CD4-positive, CD25-positive, alpha-beta regulatory T cell (primary cell): Measurements from ENCODE around the gene S100PBP. TPM values are rescaled to one million over a fixed set of nuclear protein-coding genes. Genes with fewer than 3 reads are reported as not detected.

Experiments
- ATAC-seq, 2 donors: fragments of 150-1000 bp; cut with Tn5 transposase; one replicate each; pipeline ENCODE4 v1.10.0; 2021; ENCODE audit warnings: low read depth in 2 of 2, moderate number of reproducible peaks in 2 of 2, moderate library complexity in 1 of 2
- DNase-seq, 3 donors: peaks; one replicate each; pipeline versions ENCODE4 v3.0.0 to v3.0.0-alpha.2; 2012 to 2022; ENCODE audit warnings: mixed read lengths in 1 of 3
- H3K27ac ChIP-seq: one replicate; pipeline ENCODE4 v1.7.0; 2013; ENCODE audit warnings: mild to moderate bottlenecking, low read length; ENCODE audit not compliant: insufficient read depth, poor library complexity, severe bottlenecking
- H3K27me3 ChIP-seq: one replicate; pipeline ENCODE4 v1.7.0; 2013; ENCODE audit warnings: low read length; ENCODE audit not compliant: control insufficient read depth, insufficient read depth
- H3K36me3 ChIP-seq: one replicate; pipeline ENCODE4 v1.7.0; 2013; ENCODE audit warnings: mild to moderate bottlenecking, low read length, moderate library complexity; ENCODE audit not compliant: control insufficient read depth, insufficient read depth
- H3K4me1 ChIP-seq: 2 replicates; pipeline ENCODE4 v1.7.0; 2013; ENCODE audit warnings: mild to moderate bottlenecking, low read length; ENCODE audit not compliant: insufficient read depth, control insufficient read depth, poor library complexity, severe bottlenecking
- H3K4me3 ChIP-seq: one replicate; pipeline ENCODE4 v1.7.0; 2013; ENCODE audit warnings: low read depth, mild to moderate bottlenecking, low read length, moderate library complexity
- H3K9me3 ChIP-seq, 2 experiments: 1 replicate in 1 of 2; 2 replicates in 1 of 2; pipeline ENCODE4 v1.7.0; 2013; ENCODE audit warnings: low read length in 2 of 2, mild to moderate bottlenecking in 1 of 2, moderate library complexity in 1 of 2; ENCODE audit not compliant: control insufficient read depth in 2 of 2
- H3K27ac Mint-ChIP-seq, 3 donors: one replicate each; pipeline ENCODE4 v1.8.0; 2020 to 2022; ENCODE audit warnings: mild to moderate bottlenecking in 3 of 3, mixed read lengths in 3 of 3, moderate library complexity in 2 of 3
- H3K27me3 Mint-ChIP-seq: one replicate; pipeline ENCODE4 v1.8.0; 2022; ENCODE audit warnings: mild to moderate bottlenecking, mixed read lengths
- H3K36me3 Mint-ChIP-seq: one replicate; pipeline ENCODE4 v1.8.0; 2020; ENCODE audit warnings: mixed read lengths
- H3K4me1 Mint-ChIP-seq, 4 donors: one replicate each; pipeline ENCODE4 v1.8.0; 2020 to 2022; ENCODE audit warnings: mixed read lengths in 4 of 4, mild to moderate bottlenecking in 1 of 4
- H3K4me3 Mint-ChIP-seq, 4 donors: one replicate each; pipeline ENCODE4 v1.8.0; 2020 to 2022; ENCODE audit warnings: mild to moderate bottlenecking in 4 of 4, mixed read lengths in 4 of 4, moderate library complexity in 3 of 4
- H3K9me3 Mint-ChIP-seq, 7 donors: one replicate each; pipeline ENCODE4 v1.8.0; 2020 to 2022; ENCODE audit warnings: mixed read lengths in 7 of 7, mild to moderate bottlenecking in 3 of 7, moderate library complexity in 2 of 7
- polyA plus RNA-seq, 4 donors: library from polyadenylated mRNA; unstranded; fragments of 300-500 nt; fragmentation: Illumina TruSeq; gene quantifications; one replicate each; pipeline ENCODE4 v1.2.3, GENCODE V29; 2021
- total RNA-seq: library from RNA; stranded (reverse); gene quantifications from one replicate; pipeline ENCODE4 v1.2.3, GENCODE V29; 2022

S100PBP gene
- total and polyA plus RNA-seq, 5 donors from 2014 or later: 11.5 to 55.1 (median 12.3) TPM

GRCh38 chr1:32898056-32898455 is 80.6 kb downstream of the S100PBP start:
- no peak overlapping the region for H3K4me3 Mint-ChIP-seq
- peaks cover 78% of the 10 kb centered on the region for H3K27me3 Mint-ChIP-seq
- H3K4me1 ChIP-seq: peaks cover 20% of the 10 kb centered on the region
- no peaks in the 10 kb centered on the region for H3K9me3 ChIP-seq
- no peaks in the 10 kb centered on the region for H3K9me3 Mint-ChIP-seq
- no peak overlapping the region for H3K27ac Mint-ChIP-seq
- H3K27ac ChIP-seq: no peak overlapping the region
- ATAC-seq (no peak), DNase-seq (no peak)
- no peak overlapping the region for H3K4me3 ChIP-seq
- no peaks in the 10 kb centered on the region for H3K36me3 ChIP-seq
- no peaks in the 10 kb centered on the region for H3K36me3 Mint-ChIP-seq
- H3K27me3 ChIP-seq: peaks cover 11% of the 10 kb centered on the region
- peaks cover 0 to 15% (median 6%) of the 10 kb centered on the region in 4 donors for H3K4me1 Mint-ChIP-seq

DNA sequence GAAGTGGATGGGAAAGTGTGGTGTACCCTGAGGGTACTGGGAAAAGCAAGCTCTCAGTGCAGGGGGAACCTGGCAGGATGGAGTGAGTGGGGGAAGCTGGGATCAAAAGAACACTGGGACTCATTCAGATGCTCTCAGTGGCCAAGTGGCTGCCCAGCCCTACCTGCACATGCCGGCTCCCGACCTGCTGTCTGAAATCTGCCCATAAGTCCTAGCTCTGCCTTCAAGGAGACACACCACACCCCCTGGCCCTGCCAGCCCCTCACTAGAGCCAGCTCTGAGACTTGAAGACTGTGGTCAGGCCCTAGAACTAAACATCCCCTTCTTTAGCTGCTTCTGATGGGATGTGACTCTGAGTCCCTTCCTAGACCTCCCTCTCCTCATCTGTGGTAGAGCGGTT is 81.5 kb downstream of the S100PBP start:
- no peaks in the 10 kb centered on the region for H3K9me3 Mint-ChIP-seq
- Histone ChIP-seq H3K9me3 (no peaks in the 10 kb centered on the region), H3K4me3 (no peak overlapping the region), H3K27ac (no peak overlapping the region), H3K27me3 (peaks cover 11% of the 10 kb centered on the region), H3K36me3 (no peaks in the 10 kb centered on the region), H3K4me1 (peaks cover 11% of the 10 kb centered on the region)
- peaks cover 80% of the 10 kb centered on the region for H3K27me3 Mint-ChIP-seq
- H3K36me3 Mint-ChIP-seq: no peaks in the 10 kb centered on the region
- H3K27ac Mint-ChIP-seq: no peak overlapping the region
- peaks cover 0 to 12% (median 5%) of the 10 kb centered on the region in 4 donors for H3K4me1 Mint-ChIP-seq
- H3K4me3 Mint-ChIP-seq: peak overlapping the region in 1 of 4 donors; percentile 61
- ATAC-seq (no peak), DNase-seq (no peak)

DNA sequence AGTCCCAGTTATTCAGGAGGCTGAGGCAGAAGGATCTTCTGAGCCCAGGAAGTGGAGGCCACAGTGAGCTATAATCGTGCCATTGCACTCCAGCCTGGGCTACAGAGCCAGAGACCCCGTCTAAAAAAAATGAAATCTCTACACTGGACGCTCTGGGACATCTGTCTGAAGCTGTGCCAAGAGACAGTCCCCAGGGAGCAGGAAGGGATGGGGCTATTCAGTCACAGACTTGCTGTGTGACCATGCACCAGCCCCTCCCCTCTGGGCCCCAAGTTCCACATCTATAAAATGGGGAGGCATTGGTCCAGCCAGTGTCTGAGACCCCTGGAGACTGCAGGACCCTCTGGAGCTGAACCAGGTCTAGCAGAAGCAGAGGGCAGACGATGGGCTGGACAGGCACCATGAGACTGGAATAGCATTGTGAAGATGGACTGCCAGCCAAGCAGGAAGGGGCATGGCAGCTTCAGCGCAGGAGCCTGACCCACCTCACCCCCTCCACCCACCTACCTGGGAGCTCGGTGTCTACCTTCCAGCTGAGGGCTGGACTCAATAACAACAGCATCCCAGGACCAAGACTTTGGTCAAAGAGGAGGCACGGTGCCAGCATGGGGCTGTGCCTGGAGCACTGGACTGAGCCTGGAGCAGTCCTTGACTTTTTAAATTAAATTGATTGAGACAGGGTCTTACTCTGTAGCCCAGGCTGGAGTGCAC is 82.3 kb downstream of the S100PBP start:
- Mint-ChIP-seq H3K27ac (no peak overlapping the region), H3K27me3 (peaks cover 85% of the 10 kb centered on the region), H3K36me3 (no peaks in the 10 kb centered on the region), H3K9me3 (no peaks in the 10 kb centered on the region), H3K4me1 (peaks cover 0 to 12% (median 5%) of the 10 kb centered on the region in 4 donors), H3K4me3 (peak overlapping the region in 1 of 4 donors; percentile 72)
- Histone ChIP-seq H3K9me3 (no peaks in the 10 kb centered on the region), H3K36me3 (no peaks in the 10 kb centered on the region), H3K27ac (no peak overlapping the region), H3K4me1 (peaks cover 10% of the 10 kb centered on the region), H3K4me3 (no peak overlapping the region), H3K27me3 (peaks cover 11% of the 10 kb centered on the region)
- ATAC-seq: no peak
- no peak for DNase-seq

DNA sequence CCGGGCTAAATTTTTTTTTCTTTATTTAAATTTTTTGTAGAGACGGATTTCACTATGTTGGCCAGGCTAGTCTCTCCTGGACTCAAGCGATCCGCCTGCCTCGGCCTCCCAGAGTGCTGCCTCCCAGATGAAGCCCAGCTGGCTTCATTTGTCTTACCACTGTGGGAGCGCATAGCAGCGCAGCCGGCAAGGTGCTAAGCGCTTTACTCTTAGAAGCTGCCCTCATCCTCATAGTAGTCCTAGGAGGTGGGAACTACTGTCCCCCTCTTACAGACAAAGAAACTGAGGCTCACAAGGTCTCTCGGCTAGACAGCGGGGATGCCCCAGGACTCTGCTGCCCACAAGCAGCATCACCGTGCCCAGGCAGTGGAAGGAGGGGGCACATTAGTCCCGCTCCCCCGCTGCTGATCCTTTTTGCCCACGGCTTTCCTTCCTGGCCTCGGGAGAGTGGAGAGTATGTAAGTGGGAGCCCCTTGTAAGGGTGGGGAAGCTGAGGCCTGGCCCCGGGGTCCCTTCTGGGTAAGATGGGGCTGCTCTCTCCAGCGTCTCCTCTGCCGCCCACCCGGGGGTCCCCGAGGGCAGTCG is 83.0 kb downstream of the S100PBP start:
- Mint-ChIP-seq H3K27ac (no peak overlapping the region), H3K27me3 (peaks cover 86% of the 10 kb centered on the region)
- no peak for ATAC-seq

DNA sequence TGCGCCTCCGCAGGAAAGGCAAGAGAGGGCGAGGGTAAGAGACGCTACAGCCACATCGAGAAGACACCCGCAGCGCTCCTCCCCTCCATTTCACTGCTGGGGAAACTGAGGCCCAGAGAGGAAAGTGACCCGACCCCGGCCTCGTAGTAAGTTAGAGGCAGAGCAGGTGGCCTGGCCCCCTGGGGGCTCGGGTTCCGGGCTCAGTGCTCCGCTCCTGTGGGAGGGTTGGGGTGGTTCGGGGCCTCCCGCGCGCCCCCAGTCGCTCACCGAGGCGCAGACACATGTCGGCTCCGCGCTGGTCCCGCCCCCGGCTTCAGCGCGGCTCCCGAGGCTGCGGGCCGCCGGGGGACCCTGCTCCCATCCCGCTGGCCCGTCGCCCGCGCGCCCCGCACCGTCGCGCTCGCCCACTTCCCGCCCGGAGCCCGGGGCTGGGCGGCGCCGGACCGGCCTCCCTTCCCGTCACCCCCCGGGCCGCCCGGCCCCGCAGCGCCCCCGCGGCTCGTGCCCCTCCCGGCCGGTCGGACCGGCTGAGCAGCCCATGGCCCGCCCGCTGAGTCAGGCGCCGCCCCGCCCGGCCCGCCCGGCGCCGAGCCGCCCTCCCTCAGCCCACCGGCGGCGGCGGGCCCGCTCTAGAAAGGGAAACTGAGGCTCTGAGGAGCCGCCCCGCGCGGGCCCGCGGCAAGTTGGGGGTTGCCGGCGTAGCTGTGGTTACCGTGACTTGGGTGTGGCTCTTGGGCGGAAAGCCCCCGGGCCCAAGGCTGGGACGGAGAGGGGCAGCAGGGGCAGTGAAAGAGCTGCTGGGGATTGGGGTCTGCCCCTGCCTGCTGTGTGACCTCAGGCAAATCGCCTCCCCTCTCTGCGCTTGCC is 83.7 kb downstream of the S100PBP start, which contains the start of gene TMEM54:
Gene TMEM54 (minus strand): TSS at position 434 of the 867 bp plus-strand sequence. CDS start 151 bp downstream, at position 283.
- Mint-ChIP-seq H3K27ac (no peak within 1 kb of the TSS), H3K9me3 (no peaks in the 10 kb centered on the region), H3K27me3 (peaks cover 80% of the 10 kb centered on the region), H3K4me3 (peak within 1 kb of the TSS in 3 of 4 donors; percentile 66 to 81 (median 68)), H3K36me3 (no peaks in the 10 kb centered on the region), H3K4me1 (peaks cover 0 to 9% (median 4%) of the 10 kb centered on the region in 4 donors)
- peaks cover 10% of the 10 kb centered on the region for H3K4me1 ChIP-seq
- peaks cover 11% of the 10 kb centered on the region for H3K27me3 ChIP-seq
- ATAC-seq (peak in 1 of 2 donors; percentile 22), DNase-seq (no peak)
- no peak within 1 kb of the TSS for H3K4me3 ChIP-seq
- no peaks in the 10 kb centered on the region for H3K36me3 ChIP-seq
- no peaks in the 10 kb centered on the region for H3K9me3 ChIP-seq
- no peak within 1 kb of the TSS for H3K27ac ChIP-seq

More for the DNA sequence above, 83.0 kb downstream of the S100PBP start:
- Histone ChIP-seq H3K4me3 (no peak overlapping the region), H3K4me1 (peaks cover 10% of the 10 kb centered on the region), H3K27ac (no peak overlapping the region), H3K27me3 (peaks cover 11% of the 10 kb centered on the region), H3K9me3 (no peaks in the 10 kb centered on the region), H3K36me3 (no peaks in the 10 kb centered on the region)
- Mint-ChIP-seq H3K4me1 (peaks cover 0 to 12% (median 5%) of the 10 kb centered on the region in 4 donors), H3K9me3 (no peaks in the 10 kb centered on the region), H3K36me3 (no peaks in the 10 kb centered on the region), H3K4me3 (peak overlapping the region in 3 of 4 donors; percentile 36 to 72 (median 68))
- no peak for DNase-seq

DNA sequence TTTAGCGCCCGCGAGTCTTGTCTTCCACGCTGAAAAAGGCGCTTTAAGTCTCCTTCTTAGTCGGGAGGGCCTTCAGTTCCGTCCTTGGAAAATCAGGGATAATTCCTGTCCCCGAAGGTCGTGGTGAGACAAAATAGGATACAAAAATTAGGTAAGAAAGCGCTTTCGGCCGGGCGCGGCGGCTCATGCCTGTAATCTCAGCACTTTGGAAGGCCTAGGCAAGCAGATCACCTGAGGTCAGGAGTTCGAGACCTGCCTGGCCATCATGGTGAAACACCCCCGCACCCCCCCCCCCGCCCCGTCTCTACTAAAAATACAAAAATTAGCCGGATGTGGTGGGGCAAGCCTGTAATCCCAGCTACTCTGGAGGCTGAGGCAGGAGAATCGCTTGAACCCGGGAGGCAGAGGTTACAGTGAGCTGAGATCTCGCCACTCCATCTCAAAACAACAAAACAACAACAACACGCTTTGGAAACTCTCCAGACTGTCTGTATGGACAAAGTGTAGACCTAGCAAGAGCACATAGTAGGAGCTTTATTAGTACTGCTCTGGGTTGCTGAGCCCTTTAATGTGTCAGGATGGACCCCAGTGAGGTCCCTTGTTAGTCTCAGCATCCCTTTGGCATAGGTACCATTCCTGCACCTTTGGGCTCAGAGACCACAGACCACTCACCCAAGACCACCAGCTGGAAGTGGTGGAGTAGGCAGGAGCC is 84.5 kb downstream of the S100PBP start:
- DNase-seq (no peak), ATAC-seq (no peak)
- Mint-ChIP-seq H3K27ac (no peak overlapping the region), H3K9me3 (no peaks in the 10 kb centered on the region), H3K36me3 (no peaks in the 10 kb centered on the region), H3K4me1 (peaks cover 0 to 9% (median 3%) of the 10 kb centered on the region in 4 donors), H3K4me3 (peak overlapping the region in 3 of 4 donors; percentile 15 to 81 (median 66)), H3K27me3 (peaks cover 73% of the 10 kb centered on the region)
- no peak overlapping the region for H3K4me3 ChIP-seq
- H3K27ac ChIP-seq: no peak overlapping the region
- H3K36me3 ChIP-seq: no peaks in the 10 kb centered on the region
- peaks cover 10% of the 10 kb centered on the region for H3K4me1 ChIP-seq
- peaks cover 11% of the 10 kb centered on the region for H3K27me3 ChIP-seq
- H3K9me3 ChIP-seq: no peaks in the 10 kb centered on the region

- DNase-seq (no peak), ATAC-seq (no peak)
- peak overlapping the region in 2 of 4 donors; percentile 66 to 68 for H3K4me3 Mint-ChIP-seq
- peaks cover 14% of the 10 kb centered on the region for H3K27me3 ChIP-seq
- H3K9me3 Mint-ChIP-seq: no peaks in the 10 kb centered on the region
- H3K36me3 Mint-ChIP-seq: no peaks in the 10 kb centered on the region
- peaks cover 69% of the 10 kb centered on the region for H3K27me3 Mint-ChIP-seq
- H3K36me3 ChIP-seq: no peaks in the 10 kb centered on the region
- peaks cover 10% of the 10 kb centered on the region for H3K4me1 ChIP-seq
- peaks cover 0 to 9% (median 3%) of the 10 kb centered on the region in 4 donors for H3K4me1 Mint-ChIP-seq
- H3K9me3 ChIP-seq: no peaks in the 10 kb centered on the region
- no peak overlapping the region for H3K27ac ChIP-seq
- no peak overlapping the region for H3K4me3 ChIP-seq
- H3K27ac Mint-ChIP-seq: peak overlapping the region in 1 of 3 donors; percentile 70
These were observed 85.1 kb downstream of the S100PBP start for GRCh38 chr1:32902535-32902920.
